ENCODE results near the gene PPP1R12C. TPM values are rescaled to one million over a fixed set of nuclear protein-coding genes. Genes with fewer than 3 reads are reported as not detected.

PPP1R12C gene
- total and polyA plus RNA-seq, 8 donors, result 37.1 to 266 (median 53.4) TPM

DNA sequence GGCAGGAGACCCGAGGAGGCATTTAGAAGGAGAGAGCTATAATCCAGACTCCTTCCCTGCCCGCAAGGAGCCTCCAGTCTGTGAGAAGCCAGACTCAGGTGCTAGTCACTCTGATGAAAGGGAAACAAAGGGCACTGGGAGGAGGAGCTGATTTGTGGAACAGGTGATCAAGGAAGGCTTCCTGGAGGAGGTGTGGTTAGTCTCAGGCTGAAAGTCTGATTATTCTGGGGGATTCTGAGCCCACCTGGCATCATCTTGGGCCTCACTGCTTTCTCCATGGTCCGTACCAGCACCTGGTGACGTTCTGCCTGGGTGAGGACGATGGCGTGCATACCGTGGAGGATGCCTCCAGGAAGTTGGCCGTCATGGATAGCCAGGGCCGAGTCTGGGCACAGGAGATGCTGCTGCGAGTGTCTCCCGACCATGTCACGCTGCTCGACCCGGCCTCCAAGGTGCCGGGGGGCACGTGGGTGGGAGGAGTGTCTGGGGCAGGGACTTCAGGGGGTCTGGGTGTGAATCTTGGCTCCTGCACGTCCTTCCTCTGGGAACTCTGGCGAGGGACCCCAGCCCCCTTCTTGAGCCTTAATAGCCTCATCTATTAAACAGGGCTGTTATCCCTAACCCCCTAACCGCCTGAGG lies 37.9 kb downstream of the PPP1R12C start:
- Histone ChIP-seq H3K27ac (no peak overlapping the region), H3K4me3 (no peak overlapping the region)

GRCh38 chr19:55078996-55079395 lies 38.4 kb downstream of the PPP1R12C start:
- Histone ChIP-seq H3K36me3 (no peaks in the 10 kb centered on the region), H3K9me3 (no peaks in the 10 kb centered on the region), H3K4me3 (no peak overlapping the region), H3K27ac (no peak overlapping the region), H3K4me1 (no peaks in the 10 kb centered on the region), H3K27me3 (no peaks in the 10 kb centered on the region)
- TF ChIP-seq, protein P1, sequence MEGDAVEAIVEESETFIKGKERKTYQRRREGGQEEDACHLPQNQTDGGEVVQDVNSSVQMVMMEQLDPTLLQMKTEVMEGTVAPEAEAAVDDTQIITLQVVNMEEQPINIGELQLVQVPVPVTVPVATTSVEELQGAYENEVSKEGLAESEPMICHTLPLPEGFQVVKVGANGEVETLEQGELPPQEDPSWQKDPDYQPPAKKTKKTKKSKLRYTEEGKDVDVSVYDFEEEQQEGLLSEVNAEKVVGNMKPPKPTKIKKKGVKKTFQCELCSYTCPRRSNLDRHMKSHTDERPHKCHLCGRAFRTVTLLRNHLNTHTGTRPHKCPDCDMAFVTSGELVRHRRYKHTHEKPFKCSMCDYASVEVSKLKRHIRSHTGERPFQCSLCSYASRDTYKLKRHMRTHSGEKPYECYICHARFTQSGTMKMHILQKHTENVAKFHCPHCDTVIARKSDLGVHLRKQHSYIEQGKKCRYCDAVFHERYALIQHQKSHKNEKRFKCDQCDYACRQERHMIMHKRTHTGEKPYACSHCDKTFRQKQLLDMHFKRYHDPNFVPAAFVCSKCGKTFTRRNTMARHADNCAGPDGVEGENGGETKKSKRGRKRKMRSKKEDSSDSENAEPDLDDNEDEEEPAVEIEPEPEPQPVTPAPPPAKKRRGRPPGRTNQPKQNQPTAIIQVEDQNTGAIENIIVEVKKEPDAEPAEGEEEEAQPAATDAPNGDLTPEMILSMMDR (IDR thresholded peaks at IDR 0.05), result no peak
- no peak for FAIRE-seq
- WGBS, 2 donors, result 78 to 89% methylated on average over 5 of the region's 5 CpGs
- intact Hi-C loops (cut with DNase I), result no loop called here
- no peak for ATAC-seq
- peak in 1 of 6 donors; percentile 11 for DNase-seq

More for the DNA sequence above, 37.9 kb downstream of the PPP1R12C start:
- TF ChIP-seq, protein P1 (IDR thresholded peaks at IDR 0.05), result no peak
- H3K36me3 ChIP-seq, result no peaks in the 10 kb centered on the region
- H3K4me1 ChIP-seq, result no peaks in the 10 kb centered on the region
- DNase-seq (peak in 4 of 6 donors; percentile 15 to 76 (median 28)), FAIRE-seq (no peak), ATAC-seq (no peak)
- no peaks in the 10 kb centered on the region for H3K9me3 ChIP-seq
- no peaks in the 10 kb centered on the region for H3K27me3 ChIP-seq
- intact Hi-C loops (cut with DNase I), result no loop called here
- WGBS, 2 donors, result 83 to 86% methylated on average over 15 to 19 of the region's 19 CpGs

- Histone ChIP-seq H3K4me3 (no peak overlapping the region), H3K4me1 (no peaks in the 10 kb centered on the region), H3K27ac (no peak overlapping the region), H3K9me3 (no peaks in the 10 kb centered on the region), H3K36me3 (no peaks in the 10 kb centered on the region), H3K27me3 (no peaks in the 10 kb centered on the region)
- FAIRE-seq, result no peak
- intact Hi-C loops (cut with DNase I), result no loop called here
- no peak for ATAC-seq
- TF ChIP-seq, protein P1 (IDR thresholded peaks at IDR 0.05), result no peak
- DNase-seq, result no peak
- WGBS, 2 donors, result 71 to 86% methylated on average over 2 of the region's 2 CpGs
These were observed 40.3 kb downstream of the PPP1R12C start for GRCh38 chr19:55077106-55077505.

DNA sequence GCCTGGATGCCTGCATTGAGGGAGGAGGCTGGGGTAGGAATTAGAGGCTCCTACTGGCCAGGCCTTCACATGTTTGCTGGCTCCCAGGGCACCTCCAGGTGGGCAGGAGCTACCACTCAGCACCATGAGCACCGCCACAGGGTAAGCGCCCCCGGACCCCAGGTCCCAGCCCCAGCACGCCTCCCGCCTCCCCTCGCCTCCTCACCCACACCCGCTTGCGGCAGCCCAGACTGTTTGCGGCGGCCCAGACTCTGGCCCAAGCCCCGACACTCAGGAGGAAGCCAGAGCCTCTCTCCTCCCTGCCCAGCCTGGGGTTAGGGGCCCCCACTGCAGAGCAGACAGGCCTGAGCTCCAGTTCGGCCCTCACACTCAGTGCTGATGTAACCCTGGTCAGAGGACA lies 41.1 kb downstream of the PPP1R12C start:
- Histone ChIP-seq H3K27ac (peak overlapping the region in 3 of 4 donors; percentile 10 to 47 (median 42)), H3K4me1 (no peaks in the 10 kb centered on the region), H3K36me3 (no peaks in the 10 kb centered on the region), H3K4me3 (peak overlapping the region in 1 of 4 donors; percentile 20), H3K9me3 (no peaks in the 10 kb centered on the region), H3K27me3 (no peaks in the 10 kb centered on the region)
- TF ChIP-seq, protein P1 (IDR thresholded peaks at IDR 0.05), result no peak
- peak in 3 of 6 donors; percentile 17 to 54 (median 31) for DNase-seq
- 70 to 73% methylated on average over 7 to 12 of the region's 12 CpGs for WGBS, 2 donors
- no peak for ATAC-seq
- no peak for FAIRE-seq
- intact Hi-C loops (cut with DNase I), result no loop called here

GRCh38 chr19:55075371-55075998 lies 42.0 kb downstream of the PPP1R12C start, which contains the start of gene EPS8L1:
EPS8L1 (plus strand) TSS chr19:55075869; CDS start chr19:55076445, 576 bp downstream.
- no peaks in the 10 kb centered on the region for H3K9me3 ChIP-seq
- intact Hi-C loops (cut with DNase I), result no loop called here
- DNase-seq (peak; percentile 64 to 86 (median 78)), ATAC-seq (peak; percentile 72 to 90 (median 84)), FAIRE-seq (no peak)
- H3K4me1 ChIP-seq, result no peaks in the 10 kb centered on the region
- no peaks in the 10 kb centered on the region for H3K27me3 ChIP-seq
- WGBS, 2 donors, result 12 to 23% methylated on average over 18 of the region's 18 CpGs
- H3K27ac ChIP-seq, result peak within 1 kb of the TSS in 3 of 4 donors; percentile 42 to 47 (median 43)
- TF ChIP-seq, protein P1 (IDR thresholded peaks at IDR 0.05), result no peak
- no peaks in the 10 kb centered on the region for H3K36me3 ChIP-seq
- peak within 1 kb of the TSS in 1 of 4 donors; percentile 20 for H3K4me3 ChIP-seq
